HCT116 (cell line): Measurements from ENCODE around the gene ENOX1. TPM values are rescaled to one million over a fixed set of nuclear protein-coding genes. Genes with fewer than 3 reads are reported as not detected.

Experiments used
- ATAC-seq: fragments of 200-7000 bp; cut with Tn5 transposase; 2 replicates; pipeline ENCODE4 v1.9.1; 2020; ENCODE audit warnings: mild to moderate bottlenecking, moderate library complexity
- BruUV-seq: library from RNA; stranded (reverse); fragments of 400-500 nt; replicated peaks from 2 replicates; lab custom pipeline; 2021; lab: Mats Ljungman, UMichigan
- CTCF ChIA-PET: fragments of 300-600 bp; sonication (Branson Sonifier 250); formaldehyde crosslinking; loops from one replicate; lab custom pipeline; 2021; ENCODE audit warnings: antibody characterized with exemption; lab: Charles Lee
- POLR2A ChIA-PET: fragments of 300-600, 350-600 bp; sonication (Branson Sonifier 250); formaldehyde crosslinking; loops from one replicate; lab custom pipeline; 2021; ENCODE audit warnings: antibody characterized with exemption; lab: Charles Lee
- RAD21 ChIA-PET, 2 experiments: fragments of 300-600 bp; sonication (Branson Sonifier 250); formaldehyde crosslinking; loops; one replicate each; lab custom pipeline; 2023; ENCODE audit warnings: low total read pairs in 2 of 2; ENCODE audit not compliant: uncharacterized antibody in 2 of 2, unreplicated experiment in 2 of 2, low non-redundant PET in 1 of 2; lab: Charles Lee
- DNase-seq: peaks from one replicate; pipeline ENCODE4 v3.0.0-alpha.2; 2010; ENCODE audit warnings: low read depth, low spot score
- H2AFZ ChIP-seq: fragments of 200-600 bp; shearing (Covaris generic), sonication (generic); 2 replicates; pipeline ENCODE4 v1.6.1; 2017; ENCODE audit warnings: low read depth, mixed run types, mixed read lengths, antibody characterized with exemption, low read length; ENCODE audit not compliant: poor library complexity, severe bottlenecking
- H3K27ac ChIP-seq: 2 replicates; pipeline ENCODE4 v1.5.1; 2012; ENCODE audit warnings: low read depth, low read length
- H3K27me3 ChIP-seq: fragments of 200-600 bp; sonication (generic); 2 replicates; pipeline ENCODE4 v1.6.1; 2016; ENCODE audit warnings: mixed run types, low read length, mixed read lengths; ENCODE audit not compliant: insufficient read depth
- H3K36me3 ChIP-seq, 2 experiments: fragments of 200-500 bp in 1 of 2; fragments of 200-600 bp in 1 of 2; sonication (Bioruptor generic) in 1 of 2; sonication (generic) in 1 of 2; 2 replicates each; pipeline versions ENCODE4 v1.5.1 to v1.6.1; 2014 to 2016; ENCODE audit warnings: low read length in 2 of 2, inconsistent platforms in 1 of 2, mixed read lengths in 1 of 2, mixed run types in 1 of 2; ENCODE audit not compliant: insufficient read depth in 2 of 2, control insufficient read depth in 1 of 2
- H3K4me1 ChIP-seq, 2 experiments: fragments of 200-600 bp in 1 of 2; sonication (generic) in 1 of 2; 2 replicates each; pipeline versions ENCODE4 v1.5.1 to v1.6.1; 2012 to 2017; ENCODE audit warnings: low read length in 2 of 2, inconsistent platforms in 1 of 2, mild to moderate bottlenecking in 1 of 2, mixed read lengths in 1 of 2, mixed run types in 1 of 2, moderate library complexity in 1 of 2; ENCODE audit not compliant: insufficient read depth in 2 of 2, control insufficient read depth in 1 of 2
- H3K4me2 ChIP-seq: fragments of 200-600 bp; sonication (generic); 2 replicates; pipeline ENCODE4 v1.6.1; 2017; ENCODE audit warnings: mixed run types, low read length, mixed read lengths
- H3K4me3 ChIP-seq, 2 experiments: fragments of 200-600 bp in 1 of 2; sonication (generic) in 1 of 2; replicated peaks in 1 of 2; 2 replicates each; pipeline ENCODE4 v1.5.1; 2011 to 2016; ENCODE audit warnings: low read length in 2 of 2, control low read depth in 1 of 2, low read depth in 1 of 2, mild to moderate bottlenecking in 1 of 2, mixed read lengths in 1 of 2, mixed run types in 1 of 2
- H3K79me2 ChIP-seq: fragments of 200-600 bp; sonication (generic); 2 replicates; pipeline ENCODE4 v1.6.1; 2017; ENCODE audit warnings: mild to moderate bottlenecking, mixed run types, low read length, moderate library complexity, mixed read lengths; ENCODE audit not compliant: insufficient read depth
- H3K9ac ChIP-seq: fragments of 200-600 bp; sonication (generic); 2 replicates; pipeline ENCODE4 v1.6.1; 2016; ENCODE audit warnings: low read length, mixed read lengths
- H3K9me2 ChIP-seq: fragments of 200-600 bp; sonication (generic), shearing (Covaris generic); 2 replicates; pipeline ENCODE4 v1.6.1; 2017; ENCODE audit warnings: mixed run types, mild to moderate bottlenecking, moderate library complexity; ENCODE audit not compliant: insufficient read depth
- H3K9me3 ChIP-seq, 2 experiments: fragments of 200-500 bp in 1 of 2; fragments of 200-600 bp in 1 of 2; sonication (Bioruptor generic) in 1 of 2; sonication (generic) in 1 of 2; 2 replicates each; pipeline ENCODE4 v1.6.1; 2014 to 2017; ENCODE audit warnings: low read length in 2 of 2, mixed read lengths in 2 of 2, inconsistent platforms in 1 of 2, low read depth in 1 of 2, mild to moderate bottlenecking in 1 of 2, mixed run types in 1 of 2, moderate library complexity in 1 of 2; ENCODE audit not compliant: control insufficient read depth in 1 of 2, insufficient read depth in 1 of 2
- H4K20me1 ChIP-seq: fragments of 200-600 bp; sonication (generic), shearing (Covaris generic); 2 replicates; pipeline ENCODE4 v1.6.1; 2017; ENCODE audit warnings: mixed run types, mild to moderate bottlenecking, moderate library complexity; ENCODE audit not compliant: insufficient read depth
- CEBPB ChIP-seq: IDR thresholded peaks from 2 replicates; pipeline ENCODE4 v1.6.1; 2012; ENCODE audit warnings: low read depth
- CTCF ChIP-seq, 3 experiments: fragments of 200-600 bp in 1 of 3; sonication (generic) in 1 of 3; IDR thresholded peaks in 2 of 3; conservative IDR thresholded peaks in 1 of 3; 2 replicates each; pipeline ENCODE4 v1.5.1; 2012 to 2017; ENCODE audit warnings: low read depth in 2 of 3, low read length in 2 of 3, antibody characterized with exemption in 1 of 3, borderline replicate concordance in 1 of 3, control low read depth in 1 of 3, mild to moderate bottlenecking in 1 of 3, mixed read lengths in 1 of 3, mixed run types in 1 of 3, moderate library complexity in 1 of 3; ENCODE audit not compliant: insufficient read depth in 1 of 3
- EZH2 ChIP-seq: fragments of 200-600 bp; sonication (generic); IDR thresholded peaks from 2 replicates; pipeline ENCODE4 v1.6.1; 2017; ENCODE audit warnings: antibody characterized with exemption, mixed run types
- EZH2phosphoT487 ChIP-seq: fragments of 200-600 bp; IDR thresholded peaks from 2 replicates; pipeline ENCODE4 v1.6.1; 2018; ENCODE audit warnings: antibody characterized with exemption, borderline replicate concordance
- FOSL1 ChIP-seq: IDR thresholded peaks from 2 replicates; pipeline ENCODE4 v1.6.1; 2012; ENCODE audit warnings: low read depth
- JUND ChIP-seq: IDR thresholded peaks from 2 replicates; pipeline ENCODE4 v1.6.1; 2012
- POLR2A ChIP-seq: IDR thresholded peaks from 2 replicates; pipeline ENCODE4 v1.7.0; 2011; ENCODE audit warnings: borderline replicate concordance; ENCODE audit not compliant: insufficient read depth, insufficient read length; ENCODE audit errors: extremely low read depth
- RAD21 ChIP-seq: IDR thresholded peaks from 2 replicates; pipeline ENCODE4 v1.6.1; 2012; ENCODE audit warnings: low read depth, mild to moderate bottlenecking
- REST ChIP-seq: IDR thresholded peaks from 2 replicates; pipeline ENCODE4 v1.6.1; 2012; ENCODE audit warnings: low read depth
- SIN3A ChIP-seq: IDR thresholded peaks from 2 replicates; pipeline ENCODE4 v1.6.1; 2012; ENCODE audit warnings: low read depth
- SP1 ChIP-seq: IDR thresholded peaks from 2 replicates; pipeline ENCODE4 v1.6.1; 2012; ENCODE audit warnings: low read depth
- SRF ChIP-seq: IDR thresholded peaks from 2 replicates; pipeline ENCODE4 v1.6.1; 2012; ENCODE audit warnings: low read depth
- TCF7L2 ChIP-seq: IDR thresholded peaks from 2 replicates; pipeline ENCODE4 v1.7.0; 2011; ENCODE audit warnings: borderline replicate concordance, inconsistent platforms; ENCODE audit not compliant: insufficient read depth, insufficient read length; ENCODE audit errors: extremely low read depth
- YY1 ChIP-seq: IDR thresholded peaks from 2 replicates; pipeline ENCODE4 v1.6.1; 2011; ENCODE audit warnings: low read length, low read depth, moderate library complexity, mild to moderate bottlenecking; ENCODE audit not compliant: insufficient replicate concordance; ENCODE audit errors: extremely low read depth
- ZNF274 ChIP-seq: fragments of 200-500 bp; sonication (Bioruptor generic); IDR thresholded peaks from 2 replicates; pipeline ENCODE4 v1.6.1; 2014; ENCODE audit warnings: mild to moderate bottlenecking, low read depth, low read length, inconsistent platforms
- intact Hi-C: fragments of 100-400 bp; cut with micrococcal nuclease; formaldehyde crosslinking; loops from 2 replicates; pipeline ENCODE4 v1.10.0; 2022
- total RNA-seq: library from RNA; stranded (reverse); gene quantifications from one replicate; pipeline ENCODE4 v1.2.1, GENCODE V29; 2021; ENCODE audit not compliant: unreplicated experiment

The ENOX1 gene
- total RNA-seq, 1 experiment from 2014 or later = 4.5 TPM

- TF ChIP-seq REST (no peak), SRF (no peak), POLR2A (no peak), SP1 (no peak), YY1 (no peak), EZH2 (no peak), JUND (no peak), FOSL1 (no peak), CEBPB (no peak)
Observed at GRCh38 chr13:43755844-43756243, 30.9 kb downstream of the ENOX1 start (continued).

DNA sequence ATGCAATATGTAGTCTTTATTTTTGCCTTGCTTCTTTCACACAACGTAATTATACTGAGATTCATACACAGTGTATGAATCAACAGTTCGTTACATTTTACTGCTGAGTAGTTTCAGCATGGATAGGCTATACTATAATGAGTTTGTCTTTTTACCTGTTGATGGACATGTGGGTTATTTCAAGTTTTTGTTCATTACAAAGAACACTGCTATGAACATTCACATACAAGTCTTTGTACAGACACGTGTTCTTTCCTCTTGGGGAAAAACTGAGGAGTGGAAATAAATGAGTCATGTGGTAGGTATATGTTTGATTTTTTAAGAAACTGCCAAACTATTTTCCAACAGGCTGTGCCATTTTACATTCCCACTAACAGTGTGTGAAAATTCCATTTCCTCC lies 35.1 kb downstream of the ENOX1 start:
- Histone ChIP-seq H3K27me3 (peaks cover 10% of the 10 kb centered on the region), H3K4me3 (no peak overlapping the region), H3K79me2 (no peaks in the 10 kb centered on the region), H3K36me3 (no peaks in the 10 kb centered on the region), H3K4me1 (no peaks in the 10 kb centered on the region), H3K9me3 (no peaks in the 10 kb centered on the region), H2AFZ (no peak overlapping the region), H3K9ac (no peak overlapping the region), H3K9me2 (no peaks in the 10 kb centered on the region), H3K4me2 (no peak overlapping the region), H4K20me1 (no peaks in the 10 kb centered on the region), H3K27ac (no peak overlapping the region)
- no peak for ATAC-seq
- POLR2A ChIA-PET = no interaction called here
- no peak for DNase-seq
- RAD21 ChIA-PET = no interaction called here
- TF ChIP-seq FOSL1 (no peak), POLR2A (no peak), EZH2 (no peak), CTCF (IDR thresholded peaks at IDR 0.05 in 2 of 3, conservative IDR thresholded peaks at IDR 0.05 in 1 of 3; ENCODE audit: borderline replicate concordance in 1 of 3, insufficient read depth in 1 of 3, low read depth in 2 of 3, low read length in 2 of 3) (no peak), SIN3A (no peak), RAD21 (no peak), REST (no peak), EZH2phosphoT487 (no peak), ZNF274 (no peak), TCF7L2 (no peak)
- CTCF ChIA-PET = no interaction called here
- no TSS peak for BruUV-seq
- intact Hi-C loops = no loop called here
